HG03135 (cell line): ENCODE results near the gene DCTN1.

ENCODE experiments used
- ATAC-seq: cut with Tn5 transposase; IDR thresholded peaks from one replicate; pipeline ENCODE4 v1.9.1; 2021; ENCODE audit warnings: mild to moderate bottlenecking, moderate library complexity; ENCODE audit not compliant: unreplicated experiment

Gene DCTN1

DNA sequence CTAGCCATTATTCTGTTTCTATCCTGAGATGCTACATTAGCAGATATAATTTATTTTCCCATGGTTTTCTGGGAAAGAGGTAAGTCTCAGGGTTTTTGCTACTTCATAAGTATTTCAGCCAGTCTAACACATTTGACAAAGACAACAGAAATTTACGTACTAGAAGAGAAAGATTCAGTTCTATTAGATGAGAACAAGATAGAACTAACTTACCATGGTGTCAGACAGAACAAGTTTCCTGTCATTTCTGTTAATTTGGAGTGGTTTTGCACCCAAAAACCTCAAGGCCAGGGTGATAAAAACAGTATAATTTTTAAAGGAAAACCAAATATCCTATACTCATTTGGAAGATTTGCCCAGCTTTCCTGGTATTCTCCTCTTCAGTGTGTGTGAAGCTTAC lies 52.5 kb downstream of the DCTN1 start:
- ATAC-seq: no peak

DNA sequence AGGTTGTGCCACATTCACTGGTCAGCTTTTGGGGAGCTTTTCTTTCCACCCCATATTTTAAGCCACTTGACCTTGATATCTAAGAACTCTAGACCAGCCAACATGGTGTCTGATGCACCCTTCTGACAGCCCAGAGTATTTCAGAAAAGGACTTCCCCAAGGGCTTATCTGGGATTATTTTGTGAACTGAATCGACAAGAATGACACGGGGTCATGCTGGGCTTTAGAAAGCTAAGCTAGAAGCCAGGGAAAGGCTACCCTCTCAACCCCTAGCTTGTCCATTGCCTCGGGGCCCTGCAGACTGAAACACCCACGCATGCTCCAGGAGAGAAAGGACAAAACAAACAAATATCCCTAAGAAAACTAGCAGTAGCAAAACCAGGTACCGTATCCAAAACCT lies 52.9 kb downstream of the DCTN1 start:
- no peak for ATAC-seq

DNA sequence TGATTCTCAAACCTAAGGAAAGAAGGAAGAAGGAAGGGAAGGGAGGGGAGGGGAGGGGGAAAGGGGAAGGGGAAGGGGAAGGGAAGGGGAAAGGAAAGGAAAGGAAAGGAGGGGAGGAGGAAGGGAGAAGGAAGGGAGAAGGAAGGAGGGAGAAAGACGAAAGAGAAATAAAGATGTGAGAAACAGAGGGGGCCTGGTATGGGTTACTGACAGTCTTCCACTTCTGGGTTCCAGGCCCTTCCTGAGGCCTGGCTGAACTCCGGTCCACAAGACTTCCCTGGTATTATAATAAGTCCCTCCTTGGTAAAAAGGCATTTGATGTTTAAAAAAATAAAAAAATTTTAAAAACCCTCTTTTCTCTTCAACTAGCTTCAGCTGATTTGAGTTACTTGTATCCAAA lies 54.3 kb downstream of the DCTN1 start:
- ATAC-seq: no peak

DNA sequence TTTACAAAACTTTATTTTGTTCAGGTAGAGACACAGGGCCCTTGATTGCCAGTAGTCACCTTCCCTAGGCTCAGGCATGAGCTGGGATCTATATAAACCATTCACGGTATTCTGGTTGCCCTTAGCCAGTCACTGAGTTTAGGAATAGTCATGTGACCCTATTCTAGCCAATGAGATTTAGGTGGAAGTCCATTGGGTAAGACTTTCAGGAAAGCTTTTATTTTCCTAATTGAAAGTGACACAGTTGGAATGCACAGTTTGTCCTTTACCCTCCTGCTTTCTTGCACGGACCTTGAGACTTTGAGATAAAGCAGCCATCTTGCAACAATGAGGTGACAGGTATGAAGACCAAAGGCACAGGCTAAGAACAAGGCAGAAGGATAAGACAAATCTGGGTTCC lies 58.4 kb downstream of the DCTN1 start:
- ATAC-seq: no peak

DNA sequence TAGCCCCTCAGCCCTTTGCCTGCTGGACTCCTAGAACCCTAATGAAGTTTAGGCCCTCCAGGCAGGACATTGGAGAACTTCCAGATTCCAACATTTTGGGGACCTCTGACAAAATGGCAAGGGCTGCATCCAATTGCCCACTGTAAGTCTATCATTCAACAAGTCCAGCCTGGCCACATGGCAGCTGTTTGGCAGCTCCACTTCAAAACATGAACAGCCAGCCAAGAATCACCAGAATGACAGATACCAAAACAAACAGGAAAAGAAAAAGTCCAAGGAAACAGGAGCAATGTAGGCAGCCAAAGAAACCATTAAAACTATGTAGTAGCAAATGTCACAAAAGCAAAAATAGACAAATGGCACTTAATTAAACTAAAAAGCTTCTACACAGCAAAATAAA lies 62.4 kb downstream of the DCTN1 start:
- no peak for ATAC-seq

DNA sequence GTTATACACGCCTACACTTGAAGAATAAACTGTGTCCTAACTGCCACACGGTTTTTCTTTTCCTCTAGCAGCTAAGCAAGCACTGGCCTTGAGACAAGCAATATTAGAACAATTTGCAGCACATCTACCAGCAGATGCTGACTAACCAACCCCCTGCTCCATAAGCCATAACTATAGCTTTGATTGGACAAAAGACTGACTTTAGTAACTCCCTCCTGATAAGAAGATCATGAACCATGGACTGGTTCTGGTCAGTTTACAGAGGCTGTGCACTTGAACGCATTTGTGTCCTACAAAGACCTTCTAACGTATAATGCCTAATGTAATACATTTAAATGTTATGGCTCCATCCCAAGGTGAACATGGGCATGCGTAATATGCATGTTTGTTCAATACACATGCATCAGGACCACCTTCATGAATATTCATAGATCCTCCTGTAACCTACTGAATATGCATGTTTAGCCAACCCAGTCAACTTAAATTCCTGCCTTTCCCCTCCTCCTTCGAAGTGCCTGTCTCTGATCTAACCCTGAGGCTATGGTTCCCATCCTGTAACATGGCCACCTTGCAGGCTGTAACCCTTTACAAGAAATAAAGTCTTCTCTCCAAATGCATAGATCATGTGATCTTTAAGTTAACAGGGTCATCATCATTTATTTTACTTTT lies 63.4 kb downstream of the DCTN1 start:
- no peak for ATAC-seq

DNA sequence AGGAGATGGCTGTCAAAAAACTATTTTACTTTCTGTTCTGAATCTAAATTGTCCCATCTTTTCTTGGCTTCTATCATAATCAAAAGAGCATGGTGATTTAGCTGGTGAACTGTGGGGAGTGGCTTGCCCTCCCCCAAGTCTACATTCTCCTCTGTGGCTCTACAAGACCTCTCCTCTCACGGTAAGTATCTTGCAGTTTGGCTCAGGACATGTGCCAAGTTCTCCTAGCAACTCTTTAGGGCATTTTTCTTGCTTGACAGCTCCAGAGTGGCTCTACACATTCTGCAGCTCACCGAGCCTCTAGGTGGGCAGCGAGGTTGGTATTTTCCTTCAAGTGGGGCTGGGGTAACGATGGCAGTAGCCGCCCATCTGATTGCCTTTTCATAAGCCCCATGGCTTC lies 66.0 kb downstream of the DCTN1 start:
- no peak for ATAC-seq

DNA sequence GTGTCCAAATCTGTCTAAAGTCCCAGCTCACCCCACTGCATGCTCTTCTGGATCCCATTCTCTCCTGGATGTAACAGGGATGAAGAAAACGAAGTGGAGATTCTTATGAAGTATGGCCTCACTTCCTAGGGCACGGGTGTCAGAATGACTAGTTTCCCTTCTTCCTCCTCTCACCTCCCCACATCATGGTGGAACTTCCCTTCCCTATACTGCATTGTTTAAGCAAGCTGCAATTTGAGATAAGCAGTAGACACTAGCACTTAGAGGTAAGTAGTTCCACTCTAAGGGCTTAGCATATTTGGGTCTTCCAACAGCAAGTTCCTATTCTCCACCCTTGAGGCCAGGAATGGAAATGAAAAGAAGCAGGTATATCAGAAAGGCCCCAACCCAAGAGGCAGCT lies 66.6 kb downstream of the DCTN1 start:
- ATAC-seq: no peak

DNA sequence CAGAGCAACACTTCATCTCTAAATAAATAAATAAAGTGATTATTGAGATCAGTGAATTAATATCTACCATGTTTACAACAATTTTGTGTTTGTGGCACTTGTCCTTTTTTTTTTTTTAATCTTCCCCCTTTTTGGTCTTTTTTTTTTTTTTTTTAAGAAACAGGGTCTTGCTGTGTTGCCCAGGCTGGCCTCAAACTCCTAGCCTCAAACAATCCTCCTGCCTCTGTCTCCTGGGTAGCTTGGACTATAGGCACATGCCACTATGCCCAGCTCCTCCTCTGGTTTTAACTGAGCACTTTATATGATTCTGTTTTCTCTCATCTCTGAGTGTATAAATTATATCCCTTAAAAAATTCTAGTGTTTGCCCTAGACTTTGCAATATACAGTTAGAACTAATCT lies 67.2 kb downstream of the DCTN1 start:
- no peak for ATAC-seq
